GM06990 (cell line): ENCODE data around the gene ATP5ME.

Source experiments
- DNase-seq: peaks from one replicate; pipeline ENCODE4 v3.0.0-alpha.2; 2011; ENCODE audit not compliant: insufficient read length; ENCODE audit errors: extremely low read depth
- H3K27me3 ChIP-seq: replicated peaks from 2 replicates; pipeline ENCODE4 v1.6.0; 2011; ENCODE audit warnings: low read length; ENCODE audit not compliant: control insufficient read depth, insufficient read depth
- H3K36me3 ChIP-seq: 2 replicates; pipeline ENCODE4 v1.5.1; 2011; ENCODE audit warnings: low read length; ENCODE audit not compliant: control insufficient read depth, insufficient read depth
- H3K4me3 ChIP-seq: replicated peaks from 2 replicates; pipeline ENCODE4 v1.5.1; 2011; ENCODE audit warnings: low read depth, mild to moderate bottlenecking, control low read depth, low read length
- TF ChIP-seq, protein P1 (sequence below): IDR thresholded peaks from 2 replicates; pipeline ENCODE4 v1.5.1; 2011; ENCODE audit warnings: low read length, control low read depth, mild to moderate bottlenecking, inconsistent platforms; ENCODE audit not compliant: insufficient read depth, poor library complexity, severe bottlenecking

ATP5ME gene

GRCh38 chr4:628821-629635 lies 45.0 kb downstream of the ATP5ME start:
- no peaks in the 10 kb centered on the region for H3K27me3 ChIP-seq

DNA sequence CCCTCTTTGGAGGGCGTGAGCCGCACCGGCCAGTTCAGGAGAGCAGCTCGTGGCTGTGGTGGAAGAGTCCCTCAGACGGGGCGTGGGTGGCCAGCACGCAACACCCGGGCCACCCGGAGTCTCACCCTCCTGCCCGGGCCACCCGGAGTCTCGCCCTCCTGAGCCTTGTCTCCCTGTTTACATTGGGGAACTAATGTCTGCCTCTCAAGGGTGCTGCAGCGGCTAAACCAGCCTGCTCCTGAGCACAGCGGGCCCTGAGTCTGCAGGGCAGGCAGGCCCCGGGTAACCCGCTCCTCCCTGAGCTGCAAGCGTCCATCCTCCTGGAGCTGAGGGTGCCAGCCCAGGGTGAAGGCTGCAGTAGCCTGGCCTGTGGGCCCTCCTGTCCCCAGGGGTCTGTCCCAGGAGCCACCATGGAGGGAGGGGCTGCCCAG lies 45.8 kb downstream of the ATP5ME start:
- no peaks in the 10 kb centered on the region for H3K27me3 ChIP-seq
- H3K36me3 ChIP-seq, result no peaks in the 10 kb centered on the region

More at GRCh38 chr4:628821-629635, 45.0 kb downstream of the ATP5ME start:
- no peak overlapping the region for H3K4me3 ChIP-seq
- no peak for DNase-seq
- TF ChIP-seq, protein P1, sequence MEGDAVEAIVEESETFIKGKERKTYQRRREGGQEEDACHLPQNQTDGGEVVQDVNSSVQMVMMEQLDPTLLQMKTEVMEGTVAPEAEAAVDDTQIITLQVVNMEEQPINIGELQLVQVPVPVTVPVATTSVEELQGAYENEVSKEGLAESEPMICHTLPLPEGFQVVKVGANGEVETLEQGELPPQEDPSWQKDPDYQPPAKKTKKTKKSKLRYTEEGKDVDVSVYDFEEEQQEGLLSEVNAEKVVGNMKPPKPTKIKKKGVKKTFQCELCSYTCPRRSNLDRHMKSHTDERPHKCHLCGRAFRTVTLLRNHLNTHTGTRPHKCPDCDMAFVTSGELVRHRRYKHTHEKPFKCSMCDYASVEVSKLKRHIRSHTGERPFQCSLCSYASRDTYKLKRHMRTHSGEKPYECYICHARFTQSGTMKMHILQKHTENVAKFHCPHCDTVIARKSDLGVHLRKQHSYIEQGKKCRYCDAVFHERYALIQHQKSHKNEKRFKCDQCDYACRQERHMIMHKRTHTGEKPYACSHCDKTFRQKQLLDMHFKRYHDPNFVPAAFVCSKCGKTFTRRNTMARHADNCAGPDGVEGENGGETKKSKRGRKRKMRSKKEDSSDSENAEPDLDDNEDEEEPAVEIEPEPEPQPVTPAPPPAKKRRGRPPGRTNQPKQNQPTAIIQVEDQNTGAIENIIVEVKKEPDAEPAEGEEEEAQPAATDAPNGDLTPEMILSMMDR, result no peak
- no peaks in the 10 kb centered on the region for H3K36me3 ChIP-seq

GRCh38 chr4:627347-628125 lies 46.5 kb downstream of the ATP5ME start:
- TF ChIP-seq, protein P1, result no peak
- no peaks in the 10 kb centered on the region for H3K27me3 ChIP-seq
- H3K36me3 ChIP-seq, result no peaks in the 10 kb centered on the region
- H3K4me3 ChIP-seq, result no peak overlapping the region
- no peak for DNase-seq

More for the DNA sequence above, 45.8 kb downstream of the ATP5ME start:
- no peak overlapping the region for H3K4me3 ChIP-seq
- no peak for DNase-seq
- TF ChIP-seq, protein P1, result no peak

GRCh38 chr4:626201-627091 lies 47.6 kb downstream of the ATP5ME start:
- Histone ChIP-seq H3K27me3 (no peaks in the 10 kb centered on the region), H3K36me3 (no peaks in the 10 kb centered on the region), H3K4me3 (no peak overlapping the region)
- TF ChIP-seq, protein P1, result no peak
- DNase-seq, result no peak

DNA sequence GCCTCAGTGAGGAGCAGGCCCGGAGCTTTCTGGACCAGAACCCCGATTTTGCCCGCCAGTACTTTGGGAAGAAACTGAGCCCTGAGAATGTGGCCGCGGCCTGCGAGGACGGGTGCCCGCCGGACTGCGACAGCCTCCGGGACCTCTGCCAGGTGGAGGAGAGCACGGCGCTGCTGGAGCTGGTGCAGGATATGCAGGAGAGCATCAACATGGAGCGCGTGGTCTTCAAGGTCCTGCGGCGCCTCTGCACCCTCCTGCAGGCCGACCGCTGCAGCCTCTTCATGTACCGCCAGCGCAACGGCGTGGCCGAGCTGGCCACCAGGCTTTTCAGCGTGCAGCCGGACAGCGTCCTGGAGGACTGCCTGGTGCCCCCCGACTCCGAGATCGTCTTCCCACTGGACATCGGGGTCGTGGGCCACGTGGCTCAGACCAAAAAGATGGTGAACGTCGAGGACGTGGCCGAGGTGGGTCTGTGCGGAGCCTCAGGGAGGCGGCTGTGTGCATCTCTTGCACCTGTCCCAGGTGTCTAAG lies 48.4 kb downstream of the ATP5ME start:
- Histone ChIP-seq H3K4me3 (no peak overlapping the region), H3K36me3 (no peaks in the 10 kb centered on the region), H3K27me3 (no peaks in the 10 kb centered on the region)
- no peak for DNase-seq
- TF ChIP-seq, protein P1, result no peak
